ENCODE measurements around the gene CAB39. TPM values are rescaled to one million over a fixed set of nuclear protein-coding genes. Genes with fewer than 3 reads are reported as not detected.

CAB39 gene
- total RNA-seq, 2 donors from 2014 or later, result 139 to 146 TPM

- DNase-seq (ENCODE audit: low spot score) (no peak), ATAC-seq (no peak)
- Mint-ChIP-seq H3K27ac (peak overlapping the region; percentile 44 to 65), H3K4me3 (peak overlapping the region; percentile 80), H3K27me3 (no peaks in the 10 kb centered on the region), H3K4me1 (ENCODE audit: low read depth in 2 of 2) (peaks cover 61 to 74% of the 10 kb centered on the region in 2 donors), H3K9me3 (peaks cover 4% of the 10 kb centered on the region), H3K36me3 (peaks cover 19% of the 10 kb centered on the region)
Measured at GRCh38 chr2:230777721-230778120, 65.1 kb downstream of the CAB39 start.

DNA sequence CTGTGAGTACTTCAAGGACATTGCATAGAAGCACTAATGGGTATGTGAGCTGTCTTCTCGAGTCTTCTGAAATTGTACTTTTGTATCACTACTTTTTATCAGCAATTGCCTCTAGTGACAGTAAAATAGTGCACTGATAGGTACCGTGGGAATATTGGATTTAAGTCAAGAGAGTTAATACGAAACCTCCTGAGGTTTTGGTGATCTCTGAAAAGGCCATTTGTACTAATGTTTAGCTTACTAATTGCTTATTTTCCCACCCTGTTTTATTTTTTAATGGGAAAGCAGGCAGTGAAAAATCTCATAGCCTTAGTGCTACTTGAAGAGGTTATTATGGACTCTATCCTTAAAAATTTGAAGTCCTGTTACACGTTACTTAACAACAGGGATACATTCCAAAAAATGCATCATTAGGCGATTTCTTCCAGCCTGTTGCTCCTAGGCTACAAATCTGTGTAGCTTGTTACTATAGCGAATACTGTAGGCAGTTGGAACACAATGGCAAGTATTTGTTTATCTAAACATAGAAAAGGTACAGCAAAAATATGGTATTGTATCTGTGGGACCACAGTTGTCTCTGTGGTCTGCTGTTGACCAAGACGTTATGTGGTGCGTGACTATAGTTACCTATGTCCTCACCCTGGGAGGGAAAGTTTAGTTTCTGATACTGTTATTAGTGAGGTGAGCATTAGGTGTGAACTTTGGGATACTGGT lies 65.9 kb downstream of the CAB39 start:
- ATAC-seq, result no peak
- Mint-ChIP-seq H3K9me3 (peaks cover 4% of the 10 kb centered on the region), H3K27ac (peak overlapping the region; percentile 65 to 81), H3K4me1 (ENCODE audit: low read depth in 2 of 2) (peaks cover 53 to 66% of the 10 kb centered on the region in 2 donors), H3K27me3 (no peaks in the 10 kb centered on the region), H3K36me3 (peaks cover 19% of the 10 kb centered on the region), H3K4me3 (peak overlapping the region; percentile 80)
- no peak for DNase-seq (ENCODE audit: low spot score)

- DNase-seq (ENCODE audit: low spot score), result no peak
- no peaks in the 10 kb centered on the region for H3K27me3 Mint-ChIP-seq
- H3K36me3 Mint-ChIP-seq, result peaks cover 24% of the 10 kb centered on the region
- H3K9me3 Mint-ChIP-seq, result peaks cover 8% of the 10 kb centered on the region
- peaks cover 55 to 68% of the 10 kb centered on the region in 2 donors for H3K4me1 Mint-ChIP-seq (ENCODE audit: low read depth in 2 of 2)
- H3K27ac Mint-ChIP-seq, result peak overlapping the region; percentile 65 to 81
- peak overlapping the region; percentile 80 for H3K4me3 Mint-ChIP-seq
- peak; percentile 54 to 74 for ATAC-seq
Measured at GRCh38 chr2:230779126-230779525, 66.5 kb downstream of the CAB39 start.

DNA sequence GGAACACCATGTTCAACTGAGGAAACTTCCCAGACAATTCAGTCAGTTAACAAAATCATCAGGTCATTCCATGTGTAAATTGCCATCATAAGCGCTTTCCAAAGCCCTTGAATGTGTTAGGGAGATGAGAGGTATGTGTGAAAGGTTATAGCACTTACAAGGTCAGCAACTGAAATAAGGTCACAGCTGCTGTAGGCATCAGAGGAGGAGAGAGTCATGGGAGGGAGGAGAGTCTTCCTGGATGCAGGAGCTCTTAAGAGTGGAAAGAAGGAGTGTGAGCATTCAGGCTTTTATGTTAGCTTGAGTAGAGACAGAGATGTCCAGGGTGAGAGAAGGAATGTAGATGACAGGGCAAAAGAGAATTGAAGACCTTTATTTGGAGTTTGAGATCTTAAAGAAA lies 67.0 kb downstream of the CAB39 start:
- DNase-seq (ENCODE audit: low spot score), result no peak
- H3K9me3 Mint-ChIP-seq, result peaks cover 11% of the 10 kb centered on the region
- H3K4me1 Mint-ChIP-seq (ENCODE audit: low read depth in 2 of 2), result peaks cover 56 to 69% of the 10 kb centered on the region in 2 donors
- peak overlapping the region; percentile 65 to 81 for H3K27ac Mint-ChIP-seq
- no peaks in the 10 kb centered on the region for H3K27me3 Mint-ChIP-seq
- no peak for ATAC-seq
- H3K36me3 Mint-ChIP-seq, result peaks cover 29% of the 10 kb centered on the region
- peak overlapping the region; percentile 80 for H3K4me3 Mint-ChIP-seq

- Mint-ChIP-seq H3K27ac (peak overlapping the region; percentile 72 to 76), H3K4me1 (ENCODE audit: low read depth in 2 of 2) (peaks cover 59 to 70% of the 10 kb centered on the region in 2 donors), H3K36me3 (peaks cover 37% of the 10 kb centered on the region), H3K9me3 (peaks cover 11% of the 10 kb centered on the region), H3K27me3 (no peaks in the 10 kb centered on the region), H3K4me3 (peak overlapping the region; percentile 67)
- ATAC-seq (peak; percentile 95 to 98), DNase-seq (ENCODE audit: low spot score) (peak; percentile 64)
Measured at GRCh38 chr2:230781130-230781797, 68.6 kb downstream of the CAB39 start.

DNA sequence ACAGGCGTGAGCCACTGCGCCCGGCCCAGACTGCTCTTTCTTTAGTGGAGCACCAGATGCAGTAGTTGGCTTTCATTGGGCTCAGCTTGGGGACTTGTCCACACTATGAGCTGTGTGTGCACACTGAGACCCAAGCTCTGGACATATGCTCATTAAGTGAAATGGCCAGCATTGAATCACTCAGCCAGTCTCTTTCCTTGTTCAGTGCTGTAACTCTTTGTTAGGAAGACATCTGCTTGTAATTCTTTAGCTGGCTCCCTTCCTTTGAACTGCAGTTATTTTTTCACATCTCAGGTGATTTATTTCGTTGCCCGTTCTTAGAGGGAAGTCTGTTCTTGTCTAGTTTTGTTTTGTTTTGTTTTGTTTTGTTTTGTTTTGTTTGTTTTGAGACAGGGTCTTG lies 70.5 kb downstream of the CAB39 start:
- Mint-ChIP-seq H3K36me3 (peaks cover 44% of the 10 kb centered on the region), H3K9me3 (peaks cover 11% of the 10 kb centered on the region), H3K4me1 (ENCODE audit: low read depth in 2 of 2) (peaks cover 58 to 65% of the 10 kb centered on the region in 2 donors), H3K4me3 (no peak overlapping the region), H3K27ac (no peak overlapping the region), H3K27me3 (no peaks in the 10 kb centered on the region)
- DNase-seq (ENCODE audit: low spot score) (no peak), ATAC-seq (no peak)

DNA sequence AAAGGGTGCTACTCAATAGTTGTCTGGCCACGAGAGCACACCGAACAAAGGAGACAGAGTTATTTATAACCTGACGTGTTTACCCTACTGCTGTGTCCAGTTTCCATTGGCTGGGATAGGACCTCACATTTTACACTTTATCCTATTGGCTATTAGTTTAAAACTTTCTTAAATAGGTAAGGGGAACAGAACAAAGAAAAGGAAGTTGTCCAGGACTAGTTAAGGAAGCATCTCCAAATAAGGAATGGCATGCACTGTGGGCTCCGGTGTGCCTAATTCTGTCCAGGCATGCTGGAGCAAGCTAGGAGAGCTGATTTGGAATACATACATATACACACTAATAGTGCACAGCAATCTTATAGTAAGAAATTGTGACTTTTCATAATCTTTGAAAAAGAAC lies 72.2 kb downstream of the CAB39 start:
- peaks cover 53 to 63% of the 10 kb centered on the region in 2 donors for H3K4me1 Mint-ChIP-seq (ENCODE audit: low read depth in 2 of 2)
- H3K36me3 Mint-ChIP-seq, result peaks cover 50% of the 10 kb centered on the region
- peak overlapping the region; percentile 20 to 40 for H3K27ac Mint-ChIP-seq
- peak overlapping the region; percentile 62 for H3K4me3 Mint-ChIP-seq
- no peak for ATAC-seq
- DNase-seq (ENCODE audit: low spot score), result no peak
- H3K27me3 Mint-ChIP-seq, result no peaks in the 10 kb centered on the region
- peaks cover 15% of the 10 kb centered on the region for H3K9me3 Mint-ChIP-seq

DNA sequence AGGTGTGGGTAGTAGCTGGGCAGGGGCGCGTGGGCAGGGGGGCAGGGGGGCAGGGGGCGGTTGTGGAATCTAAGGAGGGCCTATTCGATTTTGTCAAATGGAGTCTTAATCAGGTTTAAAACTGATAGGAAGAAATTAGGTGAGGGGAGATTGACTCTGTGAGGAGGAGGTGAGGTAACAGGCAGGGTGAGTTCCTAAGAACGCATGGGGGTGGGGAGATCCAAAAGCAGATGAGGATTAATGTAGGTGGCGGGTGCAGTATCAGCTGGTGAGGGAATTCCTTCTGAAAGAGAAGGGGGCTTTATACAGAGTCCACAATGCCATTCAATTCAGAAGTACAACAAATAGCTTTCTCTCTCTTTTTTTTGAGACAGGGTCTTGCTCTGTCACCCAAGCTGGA lies 72.7 kb downstream of the CAB39 start:
- Mint-ChIP-seq H3K27me3 (no peaks in the 10 kb centered on the region), H3K27ac (peak overlapping the region; percentile 10 to 20), H3K36me3 (peaks cover 54% of the 10 kb centered on the region), H3K9me3 (peaks cover 17% of the 10 kb centered on the region), H3K4me3 (peak overlapping the region; percentile 62), H3K4me1 (ENCODE audit: low read depth in 2 of 2) (peaks cover 54 to 63% of the 10 kb centered on the region in 2 donors)
- no peak for ATAC-seq
- no peak for DNase-seq (ENCODE audit: low spot score)

GRCh38 chr2:230787101-230787500 lies 74.5 kb downstream of the CAB39 start:
- H3K4me3 Mint-ChIP-seq, result no peak overlapping the region

GRCh38 chr2:230788554-230789175 lies 76.0 kb downstream of the CAB39 start:
- Mint-ChIP-seq H3K27me3 (no peaks in the 10 kb centered on the region), H3K36me3 (peaks cover 80% of the 10 kb centered on the region), H3K27ac (peak overlapping the region; percentile 25 to 27), H3K9me3 (peaks cover 18% of the 10 kb centered on the region), H3K4me1 (ENCODE audit: low read depth in 2 of 2) (peaks cover 58 to 66% of the 10 kb centered on the region in 2 donors), H3K4me3 (no peak overlapping the region)
- ATAC-seq, result no peak
- no peak for DNase-seq (ENCODE audit: low spot score)

More at GRCh38 chr2:230787101-230787500, 74.5 kb downstream of the CAB39 start:
- Mint-ChIP-seq H3K27me3 (no peaks in the 10 kb centered on the region), H3K9me3 (peaks cover 18% of the 10 kb centered on the region), H3K4me1 (ENCODE audit: low read depth in 2 of 2) (peaks cover 51 to 55% of the 10 kb centered on the region in 2 donors), H3K27ac (no peak overlapping the region), H3K36me3 (peaks cover 69% of the 10 kb centered on the region)
- DNase-seq (ENCODE audit: low spot score) (no peak), ATAC-seq (no peak)

- no peaks in the 10 kb centered on the region for H3K27me3 Mint-ChIP-seq
- peaks cover 55 to 60% of the 10 kb centered on the region in 2 donors for H3K4me1 Mint-ChIP-seq (ENCODE audit: low read depth in 2 of 2)
- no peak for ATAC-seq
- DNase-seq (ENCODE audit: low spot score), result no peak
- H3K4me3 Mint-ChIP-seq, result no peak overlapping the region
- peak overlapping the region; percentile 9 to 62 for H3K27ac Mint-ChIP-seq
- peaks cover 66% of the 10 kb centered on the region for H3K36me3 Mint-ChIP-seq
- H3K9me3 Mint-ChIP-seq, result peaks cover 12% of the 10 kb centered on the region
Measured at GRCh38 chr2:230790981-230791380, 78.3 kb downstream of the CAB39 start.

GRCh38 chr2:230793572-230794359 lies 81.1 kb downstream of the CAB39 start:
- H3K27me3 Mint-ChIP-seq, result no peaks in the 10 kb centered on the region
- peak overlapping the region in 1 of 2 donors; percentile 89 for H3K27ac Mint-ChIP-seq
- peaks cover 48 to 51% of the 10 kb centered on the region in 2 donors for H3K4me1 Mint-ChIP-seq (ENCODE audit: low read depth in 2 of 2)
- DNase-seq (ENCODE audit: low spot score) (peak; percentile 89), ATAC-seq (peak; percentile 98 to 99)
- peak overlapping the region; percentile 76 for H3K4me3 Mint-ChIP-seq
- peaks cover 10% of the 10 kb centered on the region for H3K9me3 Mint-ChIP-seq
- H3K36me3 Mint-ChIP-seq, result peaks cover 49% of the 10 kb centered on the region

- ATAC-seq, result peak; percentile 15 to 52
- Mint-ChIP-seq H3K4me1 (ENCODE audit: low read depth in 2 of 2) (peaks cover 41 to 46% of the 10 kb centered on the region in 2 donors), H3K27ac (peak overlapping the region in 1 of 2 donors; percentile 89), H3K27me3 (no peaks in the 10 kb centered on the region), H3K9me3 (peaks cover 4% of the 10 kb centered on the region), H3K36me3 (peaks cover 43% of the 10 kb centered on the region), H3K4me3 (peak overlapping the region; percentile 76)
- DNase-seq (ENCODE audit: low spot score), result no peak
Measured at GRCh38 chr2:230794497-230794896, 81.9 kb downstream of the CAB39 start.

Data from natural killer cell treated with Interleukin-12 subunit alpha and Interleukin-12 subunit beta and Interleukin-15 and Interleukin-18, amount 100 ng/mL, for 72 hours (primary cell).